ENCODE measurements around the gene FAM9A.

DNA sequence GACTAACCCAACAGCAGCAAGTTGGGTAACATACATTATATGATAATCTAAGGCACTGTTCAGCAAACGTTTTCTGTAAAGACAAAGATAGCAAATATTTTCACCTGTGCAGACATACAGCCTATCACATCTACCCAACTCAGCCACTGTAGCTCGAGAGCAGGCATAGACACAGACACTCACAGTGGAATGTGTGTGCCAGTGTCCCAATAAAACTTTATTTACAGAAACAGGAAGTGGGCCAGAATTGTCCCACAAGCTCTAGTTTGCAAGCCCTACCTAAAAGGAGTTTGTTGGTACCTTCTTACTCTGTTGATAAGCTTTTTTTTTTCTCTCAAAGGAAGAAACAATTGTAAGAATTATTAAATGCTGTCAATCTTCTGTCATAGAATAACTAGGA, 11.9 kb upstream of the FAM9A start:
- TF ChIP-seq CTCF (conservative IDR thresholded peaks at IDR 0.05 in 1 of 2, IDR thresholded peaks at IDR 0.05 in 1 of 2; ENCODE audit: low read depth in 1 of 2, low read length in 2 of 2) (no peak), EZH2 (IDR thresholded peaks at IDR 0.05; ENCODE audit: low read length, missing control alignments) (no peak)
